SK-MEL-5 (cell line): Measurements from ENCODE around the gene SALL1. TPM values are rescaled to one million over a fixed set of nuclear protein-coding genes. Genes with fewer than 3 reads are reported as not detected.

Source experiments
- DNase-seq: peaks from one replicate; pipeline ENCODE4 v3.0.0-alpha.2; 2016; ENCODE audit warnings: low read depth, low spot score
- in situ Hi-C: cut with HindIII; loops from 2 replicates; pipeline ENCODE4 v1.10.0; 2016; ENCODE audit warnings: low sequenced_read_pairs, high pct_unique_total_duplicates, low pct_unique_long_range_greater_than_20kb
- total RNA-seq: library from RNA; depleted of rRNA; stranded (reverse); fragments of >200 nt; shearing (Covaris generic); gene quantifications from 2 replicates; pipeline ENCODE4 v1.2.3, GENCODE V29; 2014

Gene SALL1
- total RNA-seq, 1 experiment from 2014 or later: not detected

DNA sequence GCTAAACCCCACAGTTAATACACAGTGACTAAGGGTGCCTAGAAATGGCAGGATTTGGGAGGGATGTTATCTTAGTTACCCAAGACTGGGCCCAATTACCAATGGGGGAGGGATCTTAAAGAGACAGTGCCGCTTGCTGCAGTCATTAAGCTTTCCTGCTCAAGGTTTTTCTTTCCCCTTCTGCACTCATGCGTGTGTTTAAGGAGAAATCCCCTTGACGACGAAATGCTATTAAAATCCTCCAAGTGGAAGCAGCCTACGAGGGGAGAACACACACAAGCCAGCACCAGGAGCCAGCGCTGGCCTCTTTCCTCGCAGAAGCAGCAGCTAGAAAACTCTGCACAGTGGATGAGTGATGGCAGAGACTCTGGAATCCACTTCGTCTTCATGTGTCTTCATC, 22.0 kb downstream of the SALL1 start:
- DNase-seq: no peak

DNA sequence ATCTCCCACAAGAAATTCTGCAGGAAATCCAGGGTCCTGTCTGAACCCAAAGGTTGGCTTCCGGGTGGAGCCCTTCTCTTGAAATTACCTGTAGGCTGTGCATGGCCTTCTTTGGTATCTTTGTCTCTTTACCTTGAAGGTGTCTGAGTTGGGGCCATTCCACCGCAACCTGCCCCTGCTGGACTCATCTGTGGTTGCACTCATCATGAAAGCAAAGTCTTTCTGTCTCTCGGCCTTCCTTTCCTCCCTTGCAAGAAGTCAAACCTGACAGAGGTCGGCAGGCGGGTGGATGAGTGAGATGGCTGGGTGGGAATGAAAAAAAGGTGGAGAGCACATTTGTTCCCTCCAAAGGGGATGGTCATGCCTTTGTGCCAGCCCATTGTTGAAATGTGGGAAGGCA, 25.1 kb downstream of the SALL1 start:
- in situ Hi-C loops: no loop called here
- no peak for DNase-seq

More for the DNA sequence above, 22.0 kb downstream of the SALL1 start:
- in situ Hi-C loops: no loop called here

DNA sequence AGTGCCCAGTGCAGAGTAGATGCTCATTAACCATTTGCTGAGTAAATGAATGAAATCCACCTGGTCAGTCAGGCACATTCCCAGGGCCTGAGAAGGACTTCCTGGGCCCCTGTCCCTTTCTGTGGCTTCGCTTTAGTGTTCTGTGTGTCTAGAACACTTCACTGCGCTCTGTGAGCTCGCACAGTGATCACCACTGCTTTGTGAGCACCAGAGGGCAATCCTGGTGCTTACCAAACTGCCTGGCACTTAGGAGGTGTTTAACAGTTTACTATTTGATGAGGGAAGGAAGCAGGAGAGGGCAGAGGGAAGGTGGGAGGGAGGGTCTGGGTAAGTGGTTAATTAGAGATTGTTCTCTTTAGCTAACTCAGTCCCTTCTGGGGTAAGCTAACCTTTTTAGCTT, 26.2 kb downstream of the SALL1 start:
- in situ Hi-C loops: no loop called here
- no peak for DNase-seq

DNA sequence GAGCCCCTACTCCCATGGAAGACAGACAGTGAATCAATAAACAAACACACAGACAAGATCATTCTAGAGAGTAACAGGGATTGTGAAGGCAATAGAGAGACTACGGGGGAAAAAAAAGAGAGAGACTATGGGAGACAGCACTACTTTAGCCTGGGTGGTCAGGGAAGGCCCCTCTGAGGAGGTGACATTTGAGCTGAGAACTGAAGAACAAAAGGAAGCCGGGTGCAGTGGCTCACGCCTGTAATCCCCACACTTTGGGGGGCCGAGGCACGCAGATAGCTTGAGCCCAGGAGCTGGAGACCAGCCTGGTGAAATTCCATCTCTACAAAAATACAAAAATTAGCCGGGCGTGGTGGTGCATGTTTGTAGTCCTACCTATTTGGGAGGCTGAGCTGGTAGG, 29.2 kb downstream of the SALL1 start:
- DNase-seq: no peak
- in situ Hi-C loops: no loop called here

DNA sequence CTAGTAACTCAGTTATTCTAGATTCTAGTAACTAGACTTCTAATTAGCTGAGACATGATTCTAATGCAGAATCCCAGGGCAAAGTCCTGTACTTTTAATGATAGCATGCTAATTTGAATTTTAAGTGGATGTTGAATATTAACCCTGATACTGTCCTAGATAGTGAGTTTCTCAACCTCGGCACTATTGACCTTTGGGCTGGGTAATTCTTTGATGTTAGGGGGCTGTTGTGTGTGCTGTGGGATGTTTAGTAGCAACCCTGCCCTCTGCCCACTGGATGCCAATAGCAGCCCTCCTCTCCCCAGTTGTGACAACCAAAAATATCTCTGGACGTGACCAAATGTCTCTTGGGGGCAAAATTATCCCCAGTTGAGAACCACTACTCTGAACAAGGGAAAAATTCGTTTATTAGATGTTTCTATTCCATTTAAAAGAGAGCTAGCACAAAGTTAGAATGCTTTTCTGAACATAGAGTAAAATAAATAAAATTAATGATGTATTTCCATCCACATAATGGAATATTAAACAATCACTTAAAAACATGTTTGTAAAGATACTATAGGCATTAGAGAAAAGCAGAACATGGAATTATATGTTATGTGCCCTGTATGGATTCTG, 30.2 kb downstream of the SALL1 start:
- in situ Hi-C loops: no loop called here
- DNase-seq: no peak

DNA sequence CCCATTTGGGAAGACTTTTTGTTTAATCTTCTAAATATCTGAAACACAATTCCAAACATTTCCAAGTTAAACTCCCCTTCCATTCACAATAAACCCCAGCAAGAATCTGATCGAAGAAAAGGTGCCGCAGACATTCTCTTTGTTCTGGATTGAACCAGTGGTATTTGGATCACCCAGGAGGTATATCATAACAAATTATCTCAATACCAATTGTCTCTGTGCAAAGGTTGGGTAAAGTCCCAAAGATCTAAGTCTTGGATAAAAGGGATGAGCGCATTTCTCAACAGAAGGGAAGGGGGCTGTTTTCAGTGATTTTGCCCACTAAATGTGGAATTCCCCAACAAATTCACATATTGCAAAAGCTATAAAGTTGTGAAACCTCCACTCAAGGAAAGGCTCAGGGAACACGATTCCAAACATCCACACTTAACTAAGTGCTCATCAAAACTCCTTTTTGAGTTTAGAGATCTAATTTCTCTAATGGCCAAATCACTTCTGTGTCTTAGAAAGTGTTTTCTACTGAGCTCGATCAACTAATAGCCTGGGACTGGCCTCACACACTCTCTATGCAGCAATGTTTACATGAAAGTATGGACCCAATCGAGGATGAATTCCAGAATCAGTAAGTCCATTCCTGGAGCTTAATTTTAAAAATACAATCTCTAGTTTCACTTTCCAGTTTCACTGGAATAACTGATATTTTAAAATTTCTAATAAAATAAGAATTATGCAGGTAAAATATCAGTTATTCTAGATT, 30.9 kb downstream of the SALL1 start:
- no peak for DNase-seq
- in situ Hi-C loops: no loop called here

DNA sequence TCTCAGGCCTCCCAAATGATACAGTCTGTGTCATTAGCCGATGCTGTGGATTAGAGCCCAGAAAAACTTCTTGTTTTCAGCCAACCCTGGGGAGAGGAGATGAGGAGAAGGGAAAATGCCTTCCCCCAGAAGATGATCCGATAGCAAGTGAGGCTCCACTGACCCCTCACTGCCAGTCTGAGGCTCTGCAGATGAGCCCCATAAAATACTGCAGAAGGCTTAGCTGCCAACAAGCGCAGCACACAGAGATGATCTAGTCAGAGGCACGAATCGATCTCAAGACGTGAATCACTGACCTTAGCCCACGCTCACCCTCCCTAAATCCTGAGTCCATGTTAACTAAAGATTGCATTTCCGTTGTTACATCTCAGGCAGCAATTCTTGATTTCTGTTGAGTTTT, 31.5 kb downstream of the SALL1 start:
- no peak for DNase-seq
- in situ Hi-C loops: no loop called here

DNA sequence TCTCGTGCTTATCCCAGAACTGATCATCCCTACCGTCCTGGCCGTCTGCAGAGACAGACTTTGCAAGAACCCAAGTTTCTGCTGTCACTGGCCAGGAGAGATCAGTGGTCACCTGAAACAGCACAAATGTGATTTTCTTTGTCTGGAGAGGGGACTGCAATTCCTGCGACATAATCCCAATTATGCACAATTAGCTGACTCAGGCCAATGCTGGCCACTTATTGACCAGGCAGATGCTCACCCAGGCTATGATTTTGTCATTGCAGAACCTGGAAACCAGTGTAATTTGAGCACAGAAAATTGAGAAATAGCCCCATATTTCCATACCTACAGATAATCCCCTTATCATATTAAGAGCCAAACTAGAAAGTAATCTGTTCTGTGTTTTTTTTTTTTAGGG, 34.7 kb downstream of the SALL1 start:
- in situ Hi-C loops: no loop called here
- DNase-seq: no peak

DNA sequence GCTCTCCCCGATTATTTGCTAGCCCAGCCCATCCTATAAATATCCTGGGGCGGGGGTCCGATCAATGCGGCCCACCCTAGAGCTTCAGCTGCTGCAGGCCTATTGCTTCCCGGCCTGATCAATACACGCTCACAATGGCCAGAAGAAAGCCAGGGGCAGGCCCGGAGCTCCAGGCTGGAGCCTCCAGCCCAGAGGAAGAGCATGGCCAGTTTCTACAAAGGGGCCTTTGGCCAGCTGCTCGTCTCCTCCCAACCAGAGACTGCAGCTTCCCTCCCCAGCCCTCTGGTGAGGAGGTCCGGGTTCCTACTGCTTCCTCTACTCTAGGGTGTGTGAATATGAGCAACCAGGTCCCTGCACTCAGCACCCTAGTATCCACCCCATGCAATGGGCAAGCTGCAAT, 36.7 kb downstream of the SALL1 start:
- in situ Hi-C loops: no loop called here

DNA sequence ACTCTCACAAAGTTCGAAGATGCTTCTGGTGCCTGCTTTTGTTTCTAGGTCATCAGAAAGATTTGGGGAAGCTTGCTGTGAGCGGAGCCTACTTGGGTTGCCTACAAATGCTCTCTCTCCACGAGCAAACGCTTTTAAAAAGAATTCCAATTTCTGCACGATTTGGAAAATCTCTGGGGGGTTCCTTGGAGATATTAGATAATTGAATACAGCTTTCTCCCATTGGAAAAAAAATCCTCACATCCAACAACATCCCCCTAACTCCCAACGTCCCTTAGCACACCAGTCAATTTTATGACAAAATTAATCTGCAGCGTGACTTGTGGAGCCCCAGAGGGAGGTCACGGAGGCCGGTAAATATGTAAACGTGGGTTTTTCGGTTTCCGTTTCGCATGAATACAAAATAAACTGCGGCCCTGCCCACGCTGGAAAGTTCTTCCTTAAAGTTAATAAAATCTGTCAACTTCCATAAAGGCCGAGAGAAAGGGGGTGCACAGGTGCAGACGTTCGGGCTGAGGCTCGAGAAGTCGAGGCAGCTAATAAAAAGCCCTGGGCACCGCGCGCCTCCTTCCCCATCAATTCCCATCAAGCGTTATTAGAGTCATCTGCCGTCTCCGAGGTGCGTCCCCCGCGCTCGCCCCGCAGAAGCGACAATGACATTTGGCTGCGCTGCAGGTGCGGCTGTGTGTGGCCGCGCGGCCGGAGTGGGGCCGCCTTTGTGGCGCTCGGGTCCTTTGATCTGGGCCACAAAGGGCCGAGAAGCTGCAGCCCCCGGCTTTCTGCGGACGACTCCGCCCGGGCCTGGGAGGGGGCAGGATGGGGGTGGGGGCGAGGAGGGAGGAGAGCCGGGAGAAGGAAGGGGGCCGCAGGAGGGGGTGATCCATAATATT, 37.6 kb downstream of the SALL1 start:
- DNase-seq: no peak
- in situ Hi-C loops: no loop called here

More for the DNA sequence above, 36.7 kb downstream of the SALL1 start:
- no peak for DNase-seq

DNA sequence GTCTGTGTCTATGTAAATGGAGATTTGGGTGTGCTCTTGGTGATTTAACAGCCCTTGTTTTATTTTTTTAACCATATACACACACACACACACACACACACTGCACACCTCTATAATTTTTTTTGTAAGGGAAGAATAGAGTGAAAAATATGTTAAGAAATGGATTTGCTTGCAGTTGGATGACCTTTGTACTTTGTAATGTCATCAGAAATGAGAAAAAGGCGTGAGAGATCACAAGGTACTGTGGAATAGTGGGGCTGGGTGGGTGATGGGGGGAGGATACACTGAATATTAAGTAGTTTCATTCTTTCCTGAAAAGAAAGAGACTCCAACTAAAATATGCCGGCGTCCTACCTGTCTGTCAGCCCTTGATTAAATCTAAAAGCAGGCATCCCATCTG, 38.7 kb downstream of the SALL1 start:
- in situ Hi-C loops: no loop called here
- DNase-seq: no peak

DNA sequence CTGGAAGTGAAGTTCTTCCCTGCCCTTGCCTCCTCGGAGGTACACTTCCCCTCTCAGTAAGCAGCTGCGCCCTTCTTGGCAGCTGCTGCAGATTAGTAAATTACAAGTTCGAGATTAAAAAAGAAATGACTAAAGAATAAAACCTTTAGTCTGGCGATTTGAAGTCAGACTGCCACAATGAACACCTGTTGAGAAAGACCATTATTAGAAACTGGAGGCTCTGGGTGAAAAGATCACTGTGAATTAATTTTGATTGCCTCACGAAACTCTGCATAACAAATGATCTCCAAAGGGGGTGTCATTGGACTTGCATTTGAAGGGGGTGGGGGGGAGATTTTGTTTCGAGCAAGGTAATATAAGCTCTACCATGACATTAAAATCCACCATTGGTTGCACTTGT, 39.3 kb downstream of the SALL1 start:
- in situ Hi-C loops: no loop called here
- no peak for DNase-seq

DNA sequence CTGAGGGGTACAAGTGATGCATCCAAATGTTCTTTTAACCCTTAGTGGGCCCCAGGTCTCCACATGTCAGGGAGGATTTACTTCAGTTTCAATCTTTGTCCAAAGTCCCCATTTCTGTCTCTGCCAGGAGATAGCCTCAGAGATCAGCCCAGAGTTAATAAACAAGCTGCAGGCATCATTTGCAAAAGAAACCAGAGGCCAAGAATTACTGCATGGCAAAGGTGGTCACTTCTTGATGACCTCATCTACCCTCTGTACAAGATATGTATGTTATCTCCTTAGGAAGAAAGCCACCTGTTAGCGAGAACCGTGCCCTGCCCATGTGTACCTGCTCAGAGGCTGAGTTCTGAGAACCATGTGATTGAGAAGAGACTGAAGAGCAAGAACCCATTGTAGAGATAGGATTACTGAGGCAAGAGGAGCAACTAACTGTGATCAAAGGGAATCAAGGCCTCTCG, 40.3 kb downstream of the SALL1 start:
- in situ Hi-C loops: no loop called here

DNA sequence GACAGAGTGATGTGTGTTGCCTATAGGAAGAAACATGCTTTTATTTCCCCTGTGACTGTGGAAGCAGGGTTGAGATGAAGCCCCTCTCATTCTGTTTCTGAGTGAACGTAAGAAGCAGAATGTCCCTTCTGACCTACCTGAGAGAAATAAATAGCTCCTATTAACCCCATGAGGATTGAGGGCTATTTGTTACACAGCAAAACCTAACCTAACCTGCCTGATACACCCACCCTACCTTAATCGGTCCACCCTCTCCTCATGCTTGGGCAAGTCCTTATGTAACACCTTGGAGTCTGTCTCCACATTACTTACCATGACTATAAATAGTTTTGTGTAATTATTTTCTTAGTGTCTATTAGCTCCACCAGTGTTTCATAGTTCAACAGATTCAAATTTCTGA, 41.9 kb downstream of the SALL1 start:
- DNase-seq: no peak
- in situ Hi-C loops: no loop called here

More for the DNA sequence above, 40.3 kb downstream of the SALL1 start:
- DNase-seq: no peak

DNA sequence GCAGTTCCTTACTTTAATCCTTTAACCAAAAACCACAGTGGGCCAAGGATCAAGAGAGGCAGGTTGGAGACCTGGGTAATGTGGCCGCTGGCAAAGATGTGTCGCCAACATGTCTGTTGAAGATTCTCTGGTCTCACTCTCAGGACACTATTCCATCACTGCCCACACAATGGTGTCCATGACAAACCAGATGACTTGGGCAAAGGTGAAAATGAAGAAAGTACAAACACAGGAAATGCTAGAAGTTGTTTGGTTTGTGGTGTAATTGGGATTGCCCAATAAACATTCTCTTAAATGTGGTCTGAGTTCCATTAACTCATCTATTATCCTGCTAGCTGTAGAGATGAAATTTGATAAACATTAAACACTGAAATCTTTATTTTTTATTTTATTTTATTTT, 43.3 kb downstream of the SALL1 start:
- no peak for DNase-seq
- in situ Hi-C loops: no loop called here

DNA sequence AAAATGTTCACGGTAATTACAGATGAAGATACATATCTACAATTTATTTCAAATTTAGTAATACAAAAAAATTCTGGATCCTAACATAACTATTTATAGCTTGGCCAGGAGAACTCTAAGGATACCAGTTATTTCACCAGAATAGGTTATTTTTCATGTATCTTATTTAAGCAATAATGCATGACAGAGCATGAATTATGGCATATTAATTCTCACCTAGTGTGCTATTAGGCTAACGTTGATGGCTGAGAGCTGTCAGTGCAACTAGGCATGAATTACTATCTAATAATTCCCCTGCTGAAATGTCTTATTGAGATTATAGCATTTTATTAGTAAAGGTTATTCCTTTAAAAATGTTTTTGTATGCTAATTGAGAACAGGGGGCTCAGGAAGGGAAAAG, 44.5 kb downstream of the SALL1 start:
- no peak for DNase-seq
- in situ Hi-C loops: no loop called here

DNA sequence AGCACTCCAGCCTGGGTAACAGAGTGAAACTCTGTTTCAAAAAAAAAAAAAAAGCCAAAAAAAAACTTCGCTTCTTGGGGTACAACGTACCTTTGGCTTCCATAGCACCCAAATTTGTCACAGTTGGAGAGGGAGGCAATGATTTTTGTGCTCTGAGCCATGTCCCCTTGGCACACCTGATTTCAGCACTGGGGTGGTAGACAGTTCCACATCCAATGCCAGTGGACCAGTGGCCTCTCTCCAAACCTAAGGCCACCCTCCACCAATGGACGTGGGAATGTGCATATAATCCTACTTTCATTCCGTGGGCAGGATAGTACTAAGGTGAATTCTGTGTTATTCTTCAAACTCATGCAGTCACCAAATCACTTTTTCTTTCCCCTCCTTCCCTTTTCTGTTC, 47.5 kb downstream of the SALL1 start:
- no peak for DNase-seq
- in situ Hi-C loops: no loop called here

DNA sequence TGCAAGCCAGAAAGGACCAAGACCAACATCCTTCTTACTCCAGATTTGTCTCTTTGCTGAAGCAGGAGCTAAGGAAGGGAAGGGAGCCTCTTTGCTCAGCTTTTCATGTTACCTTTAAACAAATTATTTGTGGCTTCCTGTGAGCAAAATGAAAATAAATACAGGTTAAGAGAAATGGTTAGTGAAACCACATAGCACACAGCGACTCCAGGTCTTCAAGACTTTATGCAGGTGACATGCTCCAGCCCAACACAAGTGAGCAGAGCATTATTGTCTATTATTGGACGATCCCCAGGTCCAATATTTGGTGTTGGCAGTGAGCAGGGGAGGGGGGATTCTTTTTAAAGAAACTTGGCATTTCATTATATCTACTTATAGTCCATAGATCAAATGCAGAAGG, 53.3 kb downstream of the SALL1 start:
- in situ Hi-C loops: no loop called here
- no peak for DNase-seq
